ENCODE data around the gene LZIC.

LZIC gene

GRCh38 chr1:9883585-9884449, 59.4 kb downstream of the LZIC start:
- DNase-seq, result no peak

DNA sequence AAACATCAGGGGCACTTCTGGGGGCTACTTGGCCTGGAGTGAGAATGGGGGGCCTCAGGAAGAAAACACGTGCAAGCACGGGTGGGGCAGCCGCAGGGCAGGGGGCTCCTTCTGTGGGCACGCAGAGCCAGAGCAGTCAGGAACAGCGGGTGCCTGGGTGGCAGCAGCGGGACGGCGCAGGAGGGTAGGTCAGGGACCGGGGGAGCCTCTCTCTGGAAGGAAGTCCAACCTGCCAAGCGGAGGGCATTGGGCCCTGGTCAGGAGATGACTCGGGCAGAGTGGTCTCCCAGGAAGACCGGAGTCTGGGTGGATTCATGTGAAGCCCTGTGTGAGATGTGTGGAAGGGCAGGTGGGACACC, 60.3 kb downstream of the LZIC start:
- no peak for DNase-seq

DNA sequence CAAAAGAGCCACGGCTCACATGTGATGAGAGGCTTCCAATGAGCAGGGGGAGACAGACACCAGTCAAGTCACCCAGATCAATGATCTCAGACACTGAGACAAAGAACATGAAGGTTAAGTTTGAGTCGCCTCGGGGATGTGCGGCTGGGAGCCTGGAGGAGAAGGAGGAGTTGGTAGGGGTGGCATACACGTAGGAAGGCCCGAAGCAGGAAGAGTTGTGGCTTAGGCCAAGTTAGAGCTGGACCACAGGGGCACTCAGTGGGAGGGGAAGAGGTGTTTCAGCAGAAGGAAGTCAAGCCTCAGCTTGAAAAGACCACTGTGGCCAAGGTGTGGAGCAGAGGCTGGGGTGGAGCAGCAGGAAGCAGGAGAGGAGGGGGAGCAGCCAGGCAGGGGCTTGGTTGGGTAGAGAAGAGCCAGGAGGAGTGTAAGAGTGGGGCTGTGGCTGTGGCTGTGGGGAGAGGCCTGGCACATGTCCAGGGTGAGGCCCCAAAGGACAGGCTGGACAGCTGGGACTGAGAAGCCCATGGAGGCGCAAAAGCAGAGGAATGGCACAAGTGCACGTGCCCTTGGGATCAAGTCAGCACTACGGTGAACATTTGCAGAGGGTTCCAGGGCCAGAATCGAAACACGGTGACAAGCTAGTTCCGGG, 60.8 kb downstream of the LZIC start:
- no peak for DNase-seq

GRCh38 chr1:9881838-9882249, 61.3 kb downstream of the LZIC start:
- DNase-seq, result no peak

Measured in activated gamma-delta T cell (primary cell).